Measurements from ENCODE around the gene SGTA.
"Not testable (repeated sequence)": the region's sequence is repeated elsewhere in the genome, so short reads cannot be mapped to it uniquely, and the experiment has no call there.

Gene SGTA

GRCh38 chr19:2793126-2793525 is 10.1 kb upstream of the SGTA start:
- DNase-seq (ENCODE audit: low read depth), result no peak

DNA sequence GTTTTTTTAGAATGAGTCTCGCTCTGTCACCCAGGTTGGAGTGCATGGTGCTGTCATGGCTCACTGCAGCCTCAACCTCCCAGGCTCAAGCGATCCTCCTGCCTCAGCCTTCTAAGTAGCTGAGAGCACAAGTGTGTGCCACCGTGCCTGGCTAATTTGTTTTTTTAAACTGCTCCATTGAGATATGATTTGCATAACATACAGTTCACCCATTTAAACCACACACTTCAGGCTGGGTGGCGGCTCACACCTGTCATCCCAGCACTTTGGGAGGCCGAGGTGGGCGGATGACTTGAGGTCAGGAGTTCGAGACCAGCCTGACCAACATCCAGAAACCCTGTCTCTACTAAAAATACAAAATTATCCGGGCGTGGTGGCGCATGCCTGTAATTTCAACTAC is 9.6 kb upstream of the SGTA start:
- not testable (repeated sequence) for DNase-seq (ENCODE audit: low read depth)

- DNase-seq (ENCODE audit: low read depth), result no peak
Observed at GRCh38 chr19:2791876-2792275, 8.8 kb upstream of the SGTA start.

- no peak for DNase-seq (ENCODE audit: low read depth)
Observed at GRCh38 chr19:2791440-2791839, 8.4 kb upstream of the SGTA start.

- DNase-seq (ENCODE audit: low read depth), result no peak
Observed at GRCh38 chr19:2790557-2791271, 7.6 kb upstream of the SGTA start.

DNA sequence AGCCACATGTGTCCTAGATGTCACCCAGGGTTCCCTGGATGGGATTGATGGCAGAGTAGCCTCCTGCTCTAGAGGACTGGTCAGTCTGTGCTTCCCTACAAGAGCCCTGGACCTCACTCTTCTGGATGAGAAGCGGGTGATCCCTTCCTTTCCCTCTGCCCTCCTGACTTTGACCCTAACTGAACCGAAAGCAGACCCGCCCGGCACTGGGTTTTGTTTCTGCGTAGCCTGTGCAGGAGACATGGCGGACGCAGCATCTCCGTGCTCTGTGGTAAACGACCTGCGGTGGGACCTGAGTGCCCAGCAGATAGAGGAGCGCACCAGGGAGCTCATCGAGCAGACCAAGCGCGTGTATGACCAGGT is 7.1 kb upstream of the SGTA start:
- DNase-seq (ENCODE audit: low read depth), result no peak

GRCh38 chr19:2788237-2788636 is 5.2 kb upstream of the SGTA start:
- no peak for DNase-seq (ENCODE audit: low read depth)

- no peak for DNase-seq (ENCODE audit: low read depth)
Observed at GRCh38 chr19:2787115-2787514, 4.0 kb upstream of the SGTA start.

DNA sequence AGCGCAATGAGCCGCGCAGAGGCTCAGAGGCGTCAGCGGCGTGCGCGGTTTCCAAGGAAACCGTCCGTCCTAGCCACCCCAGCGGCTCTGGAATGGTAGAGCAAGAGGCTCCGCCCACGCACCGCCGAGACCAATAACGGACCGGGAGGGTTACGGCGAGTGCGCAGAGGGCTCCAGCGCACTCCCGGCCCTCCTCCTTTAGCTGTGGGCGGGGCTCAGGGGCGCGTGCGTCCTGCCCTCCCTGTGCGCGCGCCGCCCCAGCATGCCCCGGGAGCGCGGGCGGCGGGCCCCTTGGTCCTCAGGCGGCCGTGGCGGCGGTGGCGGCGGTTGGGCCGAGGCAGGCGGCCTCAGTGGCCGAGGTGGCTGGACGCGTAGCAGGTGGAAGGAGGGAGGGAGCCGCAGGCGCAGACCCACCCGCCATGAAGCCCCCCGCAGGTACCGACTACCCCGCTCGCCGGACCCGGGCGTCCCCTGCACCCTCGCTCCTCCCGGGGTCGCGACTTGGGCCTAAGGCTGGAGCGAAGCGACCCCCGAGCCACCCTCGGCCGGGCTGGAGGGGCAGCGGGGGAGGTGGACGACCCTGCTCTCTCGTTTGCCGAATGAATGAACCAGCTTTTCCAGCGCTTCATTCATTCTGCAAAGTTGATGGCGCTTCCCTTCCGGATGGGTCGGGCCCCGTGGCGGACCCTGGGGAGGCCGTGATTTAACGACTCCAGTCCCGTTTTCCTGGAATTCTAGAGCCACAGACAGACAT is 2.3 kb upstream of the SGTA start, which contains the start of gene THOP1:
TSS of gene THOP1 (plus strand) at position 260 of the 754 bp plus-strand sequence. CDS start at position 420, 160 bp downstream.
- peak; percentile 96 for DNase-seq (ENCODE audit: low read depth)

GRCh38 chr19:2783781-2784145 is 690 bp upstream of the SGTA start:
- no peak for DNase-seq (ENCODE audit: low read depth)

- no peak for DNase-seq (ENCODE audit: low read depth)
Observed at GRCh38 chr19:2782329-2782935, 641 bp downstream of the SGTA start.

DNA sequence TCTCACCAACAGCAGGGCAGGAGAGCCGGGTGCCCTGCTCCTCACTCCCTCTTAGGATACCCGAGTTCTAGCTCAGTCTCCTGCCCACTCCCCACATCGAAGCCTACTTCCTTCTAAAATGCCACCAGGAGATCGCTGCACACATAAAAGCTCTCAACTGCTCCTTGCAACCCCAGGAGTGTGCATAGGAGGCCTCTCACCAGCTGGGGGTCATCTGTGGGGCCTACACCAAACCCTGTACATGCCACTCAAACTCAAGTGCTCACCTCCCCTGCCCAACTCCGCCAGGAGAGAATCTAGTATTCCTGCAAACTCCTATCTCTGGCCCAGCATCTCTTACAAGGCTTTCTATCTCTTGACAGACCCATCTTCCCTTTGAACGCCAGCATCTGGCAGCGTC is 2.8 kb downstream of the SGTA start:
- no peak for DNase-seq (ENCODE audit: low read depth)

- DNase-seq (ENCODE audit: low read depth), result no peak
Observed at GRCh38 chr19:2779121-2779740, 3.8 kb downstream of the SGTA start.

DNA sequence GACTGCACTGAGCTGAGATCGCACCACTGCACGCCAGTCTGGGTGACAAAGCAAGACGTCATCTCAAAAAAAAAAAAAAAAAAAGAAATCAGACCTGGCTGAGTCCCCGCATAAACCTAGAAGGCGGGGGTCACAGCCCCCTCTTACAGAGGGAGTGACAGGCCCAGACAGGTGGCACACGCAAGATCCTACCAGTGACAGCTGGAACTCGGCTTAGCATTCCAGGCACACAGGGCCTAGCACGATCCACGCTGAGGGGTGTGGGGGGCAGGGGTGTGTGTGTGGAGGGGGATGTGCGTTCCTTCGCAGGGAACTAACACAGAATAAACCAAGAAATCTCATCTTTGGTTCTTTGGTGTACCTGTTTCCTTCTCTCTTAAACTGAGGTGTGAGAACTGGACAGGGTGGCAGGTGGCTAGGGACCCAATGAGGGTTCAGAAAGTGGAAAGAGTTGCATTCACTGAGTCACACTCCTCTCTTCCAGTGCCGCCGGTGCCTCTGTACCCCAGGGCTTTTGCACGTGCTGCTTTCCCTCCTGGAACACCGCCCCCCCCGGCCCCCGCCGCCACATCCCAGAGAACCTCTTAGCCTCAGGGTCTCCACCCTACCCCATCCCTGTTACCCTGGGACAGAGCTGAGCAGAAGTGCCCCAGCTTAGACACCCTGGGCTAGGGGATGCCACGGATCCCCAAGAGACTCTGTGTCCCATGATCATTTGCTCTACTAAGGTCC is 5.0 kb downstream of the SGTA start:
- DNase-seq (ENCODE audit: low read depth), result no peak

GRCh38 chr19:2775556-2776430 is 7.3 kb downstream of the SGTA start:
- DNase-seq (ENCODE audit: low read depth), result peak; percentile 41

GRCh38 chr19:2774953-2775555 is 8.0 kb downstream of the SGTA start:
- no peak for DNase-seq (ENCODE audit: low read depth)

GRCh38 chr19:2774083-2774679 is 8.9 kb downstream of the SGTA start:
- DNase-seq (ENCODE audit: low read depth), result no peak

GRCh38 chr19:2771786-2772674 is 11.0 kb downstream of the SGTA start:
- no peak for DNase-seq (ENCODE audit: low read depth)
